ENCODE measurements around the gene KLHL42.

KLHL42 gene

DNA sequence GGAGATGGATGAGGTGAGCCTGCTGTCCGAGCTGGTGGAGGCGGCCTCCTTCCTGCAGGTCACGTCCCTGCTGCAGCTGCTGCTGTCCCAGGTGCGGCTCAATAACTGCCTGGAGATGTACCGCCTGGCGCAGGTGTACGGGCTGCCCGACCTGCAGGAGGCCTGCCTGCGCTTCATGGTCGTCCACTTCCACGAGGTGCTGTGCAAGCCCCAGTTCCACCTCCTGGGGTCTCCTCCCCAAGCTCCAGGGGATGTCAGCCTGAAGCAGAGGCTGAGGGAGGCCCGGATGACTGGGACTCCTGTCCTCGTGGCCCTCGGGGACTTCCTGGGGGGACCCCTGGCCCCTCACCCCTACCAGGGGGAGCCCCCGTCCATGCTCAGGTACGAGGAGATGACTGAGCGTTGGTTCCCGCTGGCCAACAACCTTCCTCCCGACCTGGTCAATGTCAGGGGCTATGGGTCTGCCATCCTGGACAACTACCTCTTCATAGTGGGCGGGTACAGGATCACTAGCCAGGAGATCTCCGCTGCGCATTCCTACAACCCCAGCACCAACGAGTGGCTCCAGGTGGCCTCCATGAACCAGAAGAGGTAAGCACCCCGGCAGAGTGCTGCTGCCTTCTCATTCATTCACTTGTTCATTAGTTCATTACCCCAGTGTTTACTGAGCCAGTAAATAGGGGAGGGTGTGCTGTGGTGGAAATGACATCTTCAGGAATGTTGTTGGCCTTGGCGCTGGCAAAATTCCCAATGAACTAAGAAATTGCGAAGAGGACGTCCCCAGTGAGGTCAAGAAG, 777 bp downstream of the KLHL42 start:
- DNase-seq = peak; percentile 46

DNA sequence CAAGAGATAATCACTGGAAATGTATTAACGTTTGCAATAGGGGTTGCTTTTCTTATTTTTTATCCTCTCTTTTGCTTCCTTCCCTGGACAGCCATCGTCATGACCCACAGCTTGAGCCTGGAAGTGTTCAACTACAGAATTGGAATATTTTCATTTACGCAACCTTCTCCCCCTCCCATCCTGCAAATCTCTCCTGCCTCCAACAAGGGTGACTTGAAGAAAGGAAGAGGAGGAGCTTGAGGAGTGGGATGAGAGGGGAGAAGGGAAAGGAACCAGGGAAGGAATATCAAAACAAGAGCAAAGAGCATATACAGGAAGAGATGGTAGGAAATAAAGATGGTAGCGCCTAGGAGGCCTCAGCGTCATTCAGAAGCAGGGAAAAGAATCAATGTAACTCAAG, 1.6 kb downstream of the KLHL42 start:
- DNase-seq = peak; percentile 25

DNA sequence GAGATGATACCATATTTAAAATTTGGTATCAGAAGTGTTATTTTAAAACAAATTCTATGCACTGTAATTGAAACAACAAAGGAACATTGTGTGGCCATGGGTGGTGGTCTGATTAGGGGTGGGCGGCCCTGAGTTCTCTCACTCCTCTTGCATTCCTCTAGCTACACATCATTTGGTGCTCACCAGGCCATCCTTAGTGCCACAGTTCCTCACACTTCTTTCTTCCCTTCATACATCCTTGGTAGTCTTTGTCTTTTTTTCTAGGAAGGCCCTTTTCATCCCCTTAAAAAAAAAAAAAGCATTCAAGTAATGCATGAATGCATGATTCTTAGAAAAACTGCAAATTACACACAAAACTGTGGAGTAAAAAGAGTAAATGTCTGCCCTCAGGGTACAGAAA, 2.4 kb downstream of the KLHL42 start:
- no peak for DNase-seq

- peak; percentile 73 for DNase-seq
Observed at GRCh38 chr12:27785882-27786570, 6.0 kb downstream of the KLHL42 start.

GRCh38 chr12:27787559-27787958, 7.5 kb downstream of the KLHL42 start:
- peak; percentile 8 for DNase-seq

DNA sequence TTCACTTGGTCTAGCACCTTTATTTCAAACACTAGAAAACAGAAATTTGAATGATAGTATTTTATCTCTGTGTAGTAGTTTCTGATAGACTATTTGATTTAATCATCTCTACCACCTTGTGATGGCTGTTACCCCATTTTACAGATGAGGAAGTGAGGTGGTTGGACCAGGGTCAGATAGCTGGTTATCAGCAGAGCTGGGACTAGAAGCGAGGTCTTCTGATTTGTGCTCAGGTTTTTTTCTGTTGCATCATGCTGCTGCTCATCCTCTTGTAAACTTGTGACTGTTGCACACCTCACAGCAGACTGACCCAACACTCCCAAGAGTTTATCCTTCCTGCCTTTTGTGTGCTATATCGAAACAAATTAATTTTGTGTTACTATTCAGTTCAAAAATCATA, 10.1 kb downstream of the KLHL42 start:
- no peak for DNase-seq

DNA sequence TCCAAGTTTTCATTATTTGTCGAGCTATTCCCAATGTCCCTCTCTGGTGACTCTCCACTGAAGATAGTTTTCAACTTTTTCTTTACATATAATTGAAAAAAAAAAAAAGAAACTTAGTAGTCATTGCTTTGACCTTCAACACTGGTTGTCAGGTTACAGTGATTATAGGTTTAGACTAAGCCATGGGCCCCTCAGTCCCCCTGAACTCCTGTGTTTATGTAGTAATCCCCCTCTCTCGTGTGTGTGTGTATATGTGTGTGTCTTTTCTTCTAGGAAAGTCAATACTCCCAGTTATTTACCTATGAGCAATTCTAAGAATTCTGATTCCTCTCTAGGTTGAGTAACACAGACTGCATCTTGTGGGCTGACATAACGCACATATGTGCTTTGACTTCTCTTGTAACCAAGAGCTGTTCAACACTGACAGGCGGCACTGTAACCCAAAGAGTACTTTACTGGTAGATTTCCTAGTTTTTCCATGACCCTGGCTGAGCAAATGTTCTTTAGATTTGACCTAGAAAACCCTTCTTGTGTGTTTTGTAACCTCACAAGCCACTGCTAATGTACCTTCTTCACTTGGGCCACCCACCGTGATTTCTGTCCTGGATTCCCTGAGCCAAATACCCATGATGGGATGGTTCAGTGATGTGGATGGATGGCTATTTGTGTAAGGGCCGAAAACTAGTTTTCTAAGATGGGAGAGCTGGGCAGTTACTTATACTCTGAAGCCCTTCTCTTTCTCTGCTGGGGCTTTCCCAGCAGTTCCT, 15.0 kb downstream of the KLHL42 start:
- DNase-seq = no peak

- DNase-seq = no peak
Observed at GRCh38 chr12:27796128-27796527, 16.1 kb downstream of the KLHL42 start.

- DNase-seq = no peak
Observed at GRCh38 chr12:27797301-27798025, 17.4 kb downstream of the KLHL42 start.

GRCh38 chr12:27800819-27801218, 20.8 kb downstream of the KLHL42 start:
- no peak for DNase-seq

DNA sequence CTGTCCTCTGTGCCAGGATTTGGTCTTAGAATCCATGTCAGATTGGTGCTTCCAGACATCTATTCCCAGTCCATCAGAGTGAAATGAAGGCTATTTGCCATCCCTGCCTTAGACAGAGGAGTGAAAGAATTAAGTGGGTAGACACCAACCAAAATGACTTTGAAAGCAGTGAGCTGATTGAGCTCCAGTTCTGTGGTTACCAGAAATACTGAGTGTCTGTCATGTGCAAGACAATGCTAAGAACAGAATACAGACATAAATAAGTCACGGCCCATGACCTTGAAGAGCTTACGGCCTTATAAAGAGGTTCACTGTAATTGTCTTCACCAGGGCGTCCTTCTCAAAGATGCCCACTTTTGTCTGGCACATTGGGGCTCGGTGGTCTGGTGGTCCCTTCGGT, 21.6 kb downstream of the KLHL42 start:
- DNase-seq = no peak

DNA sequence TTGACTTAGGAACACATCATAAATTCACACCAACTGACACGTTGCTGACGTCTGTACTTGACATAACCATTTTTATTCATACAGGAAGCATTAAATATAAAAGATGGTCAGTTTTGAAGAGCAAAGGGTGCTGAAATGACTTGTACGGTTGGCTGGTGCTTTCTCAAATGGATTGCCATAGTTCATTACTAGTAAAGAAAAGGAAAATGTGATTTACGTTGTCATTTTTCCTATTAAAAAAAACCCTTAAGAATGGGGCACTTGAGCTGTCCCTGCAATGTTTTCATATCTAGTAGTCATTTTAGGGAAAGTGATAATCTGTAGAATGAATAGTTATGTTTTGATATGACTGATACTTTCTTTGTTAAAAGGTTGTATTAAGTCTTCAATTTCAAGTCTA, 22.5 kb downstream of the KLHL42 start:
- no peak for DNase-seq

DNA sequence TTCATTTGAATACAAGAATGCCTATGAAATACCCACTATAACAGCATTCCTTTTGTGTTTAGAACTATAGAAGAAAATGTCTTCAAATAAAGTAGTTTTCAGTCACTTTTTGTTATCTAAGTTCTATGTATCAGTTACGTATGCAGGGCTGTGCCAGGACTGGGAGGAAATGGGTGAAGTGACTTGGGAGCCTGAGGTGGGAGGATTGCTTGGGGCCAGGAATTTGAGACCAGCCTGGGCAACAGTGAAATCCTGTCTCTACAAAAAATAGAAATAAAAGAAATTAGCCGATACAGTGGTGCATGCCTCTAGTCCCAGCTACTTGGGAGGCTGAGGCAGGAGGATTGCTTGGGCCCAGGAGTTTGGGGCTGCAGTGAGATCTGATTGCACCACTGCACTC, 22.9 kb downstream of the KLHL42 start:
- DNase-seq = no peak

DNA sequence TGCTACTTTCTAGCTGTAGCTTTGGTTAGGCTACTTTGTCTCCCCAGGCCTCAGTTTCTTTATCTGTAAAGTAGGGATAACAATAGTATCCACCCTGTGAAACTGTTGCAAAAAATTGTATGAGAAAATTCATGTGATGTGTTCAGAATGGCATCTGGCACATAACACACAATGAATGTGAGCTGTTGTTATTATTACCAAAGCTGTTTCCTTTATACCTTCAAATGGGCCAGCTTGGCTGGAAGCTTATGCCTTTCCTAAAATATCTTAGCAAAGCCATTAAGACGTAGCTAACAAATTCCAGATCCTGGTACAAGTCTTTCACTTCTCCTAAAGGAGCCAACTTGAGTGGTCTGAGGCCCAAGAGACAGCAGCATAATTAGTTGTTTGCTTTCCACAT, 25.2 kb downstream of the KLHL42 start:
- DNase-seq = no peak

GRCh38 chr12:27806259-27806658, 26.2 kb downstream of the KLHL42 start:
- no peak for DNase-seq

DNA sequence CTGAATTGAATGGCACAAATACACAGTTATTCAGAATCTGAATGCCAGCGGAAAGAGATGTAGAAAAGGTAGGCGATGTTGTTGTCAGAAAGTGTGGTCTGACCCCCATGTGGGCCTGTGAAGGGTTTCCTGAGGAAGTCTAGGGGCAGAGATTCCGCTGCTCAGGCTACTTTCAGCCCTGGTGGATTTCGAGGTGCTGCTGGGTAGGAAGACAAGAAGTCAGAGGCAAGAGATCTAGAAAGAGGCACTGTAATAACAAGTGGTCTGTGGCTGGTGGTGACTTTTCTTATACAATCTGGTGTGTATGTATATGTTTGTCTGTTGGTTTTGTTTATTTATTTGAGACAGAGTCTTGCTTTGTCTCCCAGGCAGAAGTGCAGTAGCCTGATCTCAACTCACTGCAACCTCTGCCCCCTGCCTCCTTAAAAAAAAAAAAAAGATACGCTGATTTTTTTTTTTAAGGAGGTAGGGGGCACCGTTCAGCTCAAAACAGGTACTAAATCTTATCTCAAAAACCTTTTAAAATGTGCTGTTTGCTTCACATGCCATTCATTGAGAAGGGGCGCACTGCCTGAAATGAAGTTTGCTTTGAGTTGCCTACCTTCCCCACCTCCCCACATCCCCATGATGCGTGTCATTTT, 27.1 kb downstream of the KLHL42 start:
- no peak for DNase-seq

GRCh38 chr12:27808841-27809240, 28.8 kb downstream of the KLHL42 start:
- no peak for DNase-seq

DNA sequence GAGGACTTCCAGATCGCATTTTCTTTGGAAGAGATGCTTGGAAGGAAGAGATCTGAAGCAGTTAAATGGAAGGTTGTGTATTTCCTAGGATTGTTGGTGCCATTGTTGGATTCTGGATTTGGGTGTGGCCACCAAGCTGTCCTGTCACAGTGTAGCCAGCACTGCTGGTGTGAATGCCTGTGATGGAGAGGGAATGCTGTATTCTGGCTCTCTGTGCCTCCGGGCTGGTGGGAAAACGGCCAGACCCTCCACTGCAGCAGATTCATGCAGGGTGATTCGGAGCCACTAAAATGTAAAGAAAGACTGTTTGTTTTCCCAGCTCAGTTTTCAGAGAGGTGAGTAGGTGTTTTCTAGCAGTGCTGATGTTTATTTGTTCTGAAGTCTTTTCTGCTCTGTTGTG, 30.7 kb downstream of the KLHL42 start:
- no peak for DNase-seq

DNA sequence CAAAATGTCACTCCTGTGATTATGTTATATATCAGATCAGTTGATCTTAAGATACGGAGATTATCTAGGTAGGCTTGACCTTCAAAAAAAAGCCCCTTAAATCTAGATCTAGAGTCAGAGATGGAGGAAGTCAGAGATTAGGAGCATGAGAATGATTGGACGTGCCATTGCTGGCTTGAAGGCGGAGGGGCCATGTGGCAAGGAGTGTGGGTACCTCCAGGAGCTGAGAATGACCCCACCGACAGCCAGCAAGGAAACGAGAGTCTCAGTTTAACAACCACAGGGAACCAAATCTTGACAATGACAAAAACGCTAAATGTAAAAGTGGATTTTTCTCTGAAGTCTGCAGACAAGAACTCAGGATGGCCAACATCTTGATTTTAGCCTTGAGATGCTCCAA, 32.5 kb downstream of the KLHL42 start:
- no peak for DNase-seq

DNA sequence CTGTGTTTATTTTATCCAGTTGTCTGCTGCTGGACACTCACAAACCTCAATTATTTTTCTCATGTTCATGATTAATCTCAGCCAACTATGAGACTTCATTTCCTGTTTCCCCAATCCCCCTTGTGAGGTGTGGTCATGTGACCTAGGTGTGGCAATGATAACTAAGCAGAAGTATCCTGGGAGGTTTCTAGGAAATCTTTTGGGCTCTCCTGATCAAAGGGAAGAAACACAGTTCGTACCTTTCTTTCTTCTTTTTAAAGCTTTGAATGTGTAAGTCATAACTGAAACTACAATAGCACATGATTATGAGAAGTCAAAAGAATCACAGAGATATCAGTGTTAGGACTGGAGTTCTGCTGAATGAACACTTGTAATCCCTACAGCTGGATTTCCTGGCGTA, 34.4 kb downstream of the KLHL42 start:
- no peak for DNase-seq

DNA sequence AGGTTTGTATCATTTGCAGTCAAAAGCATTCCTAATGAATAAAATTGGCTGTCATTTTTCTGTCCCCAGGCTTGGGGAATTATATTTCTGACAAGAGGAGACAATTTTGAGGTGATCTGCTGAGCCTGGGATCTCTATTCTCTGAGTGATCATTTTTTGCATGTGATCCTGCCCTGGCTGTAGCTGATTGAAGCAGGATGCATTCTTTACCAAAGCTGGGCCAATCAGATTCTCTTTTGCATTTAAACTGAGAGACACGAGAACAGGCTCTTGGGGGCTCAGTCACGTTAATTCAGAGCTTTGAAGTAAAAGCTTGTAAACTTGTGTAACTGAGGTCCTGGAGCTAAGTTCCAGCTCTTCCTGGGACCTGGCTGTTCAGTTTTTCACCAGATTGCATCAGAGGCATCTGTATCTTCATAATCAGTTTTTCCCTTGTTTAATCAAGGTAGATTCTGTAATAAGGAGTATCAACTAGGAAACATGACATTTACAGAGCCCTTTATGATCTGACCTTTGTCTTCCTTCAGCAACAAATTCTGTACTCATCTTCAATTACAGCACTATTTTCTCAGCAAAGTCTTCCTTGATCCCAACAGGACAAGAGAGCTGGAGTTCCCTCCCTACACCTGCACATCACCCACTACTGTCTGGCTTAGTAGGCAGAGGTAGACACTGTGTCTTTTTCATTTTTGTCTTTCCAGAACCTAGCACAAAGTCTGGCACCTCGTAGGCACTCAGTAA, 35.0 kb downstream of the KLHL42 start:
- peak; percentile 27 for DNase-seq

DNA sequence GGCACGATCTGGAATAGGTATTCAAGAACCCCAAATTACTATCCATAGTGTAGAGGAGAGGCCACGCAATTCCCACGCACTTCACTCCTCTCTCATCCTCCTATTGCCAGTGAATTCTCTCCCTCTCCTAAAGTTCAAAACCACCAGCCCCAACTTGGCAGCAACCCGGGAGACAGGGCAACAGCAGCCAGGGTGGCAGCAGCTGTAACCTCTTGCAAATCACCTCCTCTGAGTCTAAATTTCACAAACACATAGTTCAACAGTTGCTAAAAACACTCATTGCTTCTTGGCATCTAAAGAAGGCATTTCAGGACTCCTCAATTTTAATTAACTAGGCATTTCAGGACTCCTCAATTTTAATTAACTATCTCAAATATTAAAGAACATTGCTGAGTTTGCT, 37.7 kb downstream of the KLHL42 start:
- no peak for DNase-seq

All from fibroblast of skin of right biceps (primary cell).